Smooth muscle cell (in vitro differentiated cells): ENCODE results near the gene LRRC4. TPM values are rescaled to one million over a fixed set of nuclear protein-coding genes. Genes with fewer than 3 reads are reported as not detected.

Experiments used
- DNase-seq: peaks from one replicate; lab custom pipeline; 2025; ENCODE audit not compliant: unreplicated experiment; lab: John Stamatoyannopoulos, UW
- H2AFZ ChIP-seq: fragments of 200-600 bp; sonication (generic); 2 replicates; pipeline ENCODE4 v1.6.0; 2016; ENCODE audit warnings: antibody characterized with exemption, low read depth, mild to moderate bottlenecking
- H3F3A ChIP-seq: fragments of 200-600 bp; sonication (generic); 2 replicates; pipeline ENCODE4 v1.6.0; 2017; ENCODE audit warnings: antibody characterized with exemption, low read depth
- H3K27ac ChIP-seq: fragments of 200-600 bp; sonication (generic); 2 replicates; pipeline ENCODE4 v1.5.1; 2016; ENCODE audit warnings: low read depth, mild to moderate bottlenecking
- H3K27me3 ChIP-seq: fragments of 200-600 bp; sonication (generic); 2 replicates; pipeline ENCODE4 v1.6.1; 2016; ENCODE audit warnings: low read depth, mild to moderate bottlenecking
- H3K36me3 ChIP-seq: fragments of 200-600 bp; sonication (generic); 2 replicates; pipeline ENCODE4 v1.5.1; 2016; ENCODE audit warnings: low read depth
- H3K4me1 ChIP-seq: fragments of 200-600 bp; sonication (generic); 2 replicates; pipeline ENCODE4 v1.5.1; 2016; ENCODE audit warnings: low read depth
- H3K4me2 ChIP-seq: fragments of 200-600 bp; sonication (generic); 2 replicates; pipeline ENCODE4 v1.6.0; 2016; ENCODE audit warnings: mild to moderate bottlenecking
- H3K4me3 ChIP-seq: fragments of 200-600 bp; sonication (generic); 2 replicates; pipeline ENCODE4 v1.5.1; 2016; ENCODE audit warnings: mild to moderate bottlenecking
- H3K79me2 ChIP-seq: fragments of 200-600 bp; sonication (generic); 2 replicates; pipeline ENCODE4 v1.6.0; 2016; ENCODE audit warnings: low read depth, mild to moderate bottlenecking
- H3K9ac ChIP-seq: fragments of 200-600 bp; sonication (generic); 2 replicates; pipeline ENCODE4 v1.6.0; 2016; ENCODE audit warnings: low read depth
- H3K9me3 ChIP-seq: fragments of 200-600 bp; sonication (generic); replicated peaks from 2 replicates; pipeline ENCODE4 v1.5.1; 2016; ENCODE audit warnings: low read depth
- H4K20me1 ChIP-seq: fragments of 200-600 bp; sonication (generic); 2 replicates; pipeline ENCODE4 v1.6.0; 2016; ENCODE audit warnings: low read depth
- CTCF ChIP-seq: fragments of 200-600 bp; sonication (generic); IDR thresholded peaks from 2 replicates; pipeline ENCODE4 v1.5.1; 2017; ENCODE audit warnings: borderline replicate concordance, mild to moderate bottlenecking, antibody characterized with exemption; ENCODE audit not compliant: insufficient read depth, poor library complexity, severe bottlenecking
- WGBS: methylation state at CpG from one replicate; pipeline ENCODE4 v1.1.7; 2016; ENCODE audit warnings: low lambda C conversion rate; 5-methylcytosine and 5-hydroxymethylcytosine counted together
- polyA plus RNA-seq: library from polyadenylated mRNA; unstranded; fragments of >200 nt; fragmentation: Nextera tagmentation; extraction: Ambion mirVana; gene quantifications from 2 replicates; pipeline ENCODE4 v1.2.1, GENCODE V29; 2016
- total RNA-seq: library from RNA; depleted of rRNA; stranded (reverse); fragments of >200 nt; gene quantifications from 2 replicates; pipeline ENCODE4 v1.2.3, GENCODE V29; 2014

LRRC4 gene
- total and polyA plus RNA-seq, 2 experiments from 2014 or later, result not detected

DNA sequence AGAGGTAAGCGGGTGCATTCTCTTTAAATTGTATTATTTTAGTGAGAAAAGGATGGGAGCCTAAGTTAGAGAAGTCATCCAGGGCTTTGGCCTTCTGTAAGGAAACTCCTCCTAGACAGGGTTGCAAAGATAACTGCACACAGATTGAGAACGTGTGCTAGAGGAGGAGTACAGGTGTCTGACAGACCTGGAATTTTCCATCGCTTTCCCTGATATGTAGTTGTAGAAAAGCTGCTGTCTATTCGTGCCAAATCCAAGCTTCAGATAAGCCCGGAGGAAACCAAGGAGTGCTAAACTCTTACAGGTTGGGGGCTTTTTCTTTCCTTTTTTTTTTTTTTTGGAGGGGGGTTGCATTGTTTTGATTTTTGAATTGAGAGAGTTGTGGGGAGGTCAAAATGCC, 23.1 kb downstream of the LRRC4 start:
- Histone ChIP-seq H3K4me3 (no peak overlapping the region), H3K79me2 (no peaks in the 10 kb centered on the region), H3K9me3 (no peaks in the 10 kb centered on the region), H3K9ac (no peak overlapping the region), H2AFZ (no peak overlapping the region), H3K4me2 (no peak overlapping the region), H3K27me3 (no peaks in the 10 kb centered on the region), H3K27ac (no peak overlapping the region), H3F3A (no peaks in the 10 kb centered on the region), H3K4me1 (peaks cover 18% of the 10 kb centered on the region), H4K20me1 (peaks cover 100% of the 10 kb centered on the region), H3K36me3 (no peaks in the 10 kb centered on the region)
- no peak for TF ChIP-seq CTCF
- WGBS, result 96% methylated on average over 5 of the region's 5 CpGs
- DNase-seq, result no peak

DNA sequence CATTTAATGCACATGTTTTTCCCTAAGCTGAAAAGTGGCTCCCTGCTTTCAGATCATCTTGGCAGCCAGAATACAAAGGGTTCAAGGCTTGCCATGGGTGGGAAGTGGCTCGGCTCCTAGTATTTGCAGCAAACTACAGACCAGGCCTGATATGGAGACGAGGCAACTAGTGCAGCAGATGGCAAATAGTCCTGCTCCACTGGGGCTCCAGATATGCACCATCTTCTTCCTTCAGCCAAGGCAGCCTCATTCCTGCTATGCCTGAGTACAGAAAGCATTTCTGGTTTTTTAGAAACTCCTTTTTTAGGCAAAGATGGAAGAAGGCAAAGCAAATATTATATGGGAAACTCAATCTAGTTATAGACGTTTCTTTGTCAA, 23.9 kb downstream of the LRRC4 start:
- TF ChIP-seq CTCF, result no peak
- no peaks in the 10 kb centered on the region for H3K36me3 ChIP-seq
- DNase-seq, result no peak
- H3K27ac ChIP-seq, result no peak overlapping the region
- H3K4me2 ChIP-seq, result no peak overlapping the region
- H3F3A ChIP-seq, result no peaks in the 10 kb centered on the region
- H3K4me1 ChIP-seq, result peaks cover 18% of the 10 kb centered on the region
- no peak overlapping the region for H3K9ac ChIP-seq
- no peak overlapping the region for H3K4me3 ChIP-seq
- no peaks in the 10 kb centered on the region for H3K9me3 ChIP-seq
- H2AFZ ChIP-seq, result no peak overlapping the region
- no peaks in the 10 kb centered on the region for H3K27me3 ChIP-seq
- 92% methylated on average over 3 of the region's 3 CpGs for WGBS
- H4K20me1 ChIP-seq, result peaks cover 100% of the 10 kb centered on the region
- no peaks in the 10 kb centered on the region for H3K79me2 ChIP-seq

DNA sequence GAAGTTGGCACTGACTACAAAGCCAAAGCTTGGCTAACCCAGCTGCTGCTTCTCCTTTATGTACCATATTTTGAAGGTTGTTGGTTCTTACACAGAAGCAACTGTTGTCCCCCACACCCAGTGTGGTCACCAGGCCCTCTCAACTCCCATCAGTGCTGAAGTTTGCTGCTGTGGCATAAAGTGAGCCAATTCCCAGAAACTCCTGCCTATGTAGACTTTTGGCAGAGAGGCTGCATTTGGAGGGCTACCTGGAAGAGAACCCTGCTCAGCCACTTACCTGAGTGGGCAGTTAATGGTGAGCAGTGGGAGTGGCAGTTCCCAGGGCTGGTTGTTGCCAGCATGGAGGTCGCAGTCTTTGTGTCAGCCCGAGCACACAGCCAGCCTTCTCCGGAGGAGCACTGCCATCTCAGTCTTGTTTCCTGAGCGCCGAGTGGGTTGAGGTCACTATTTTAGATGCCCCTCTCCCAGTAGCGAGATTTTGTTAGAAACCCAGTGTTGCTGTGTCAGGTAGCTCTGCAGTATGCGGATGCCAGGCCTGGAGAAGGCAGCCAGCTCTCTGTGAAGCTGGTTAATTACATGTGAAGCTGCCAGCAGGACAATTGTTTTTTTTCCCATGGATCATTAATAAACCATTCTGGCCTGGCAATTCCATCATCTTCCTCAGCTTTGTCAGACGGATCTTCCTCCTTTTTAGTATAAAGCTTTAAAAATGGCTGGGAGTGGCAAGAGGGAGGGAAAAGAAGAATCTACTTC, 24.5 kb downstream of the LRRC4 start:
- no peaks in the 10 kb centered on the region for H3F3A ChIP-seq
- H3K9ac ChIP-seq, result no peak overlapping the region
- no peak overlapping the region for H3K4me3 ChIP-seq
- no peak overlapping the region for H2AFZ ChIP-seq
- H3K4me1 ChIP-seq, result peaks cover 14% of the 10 kb centered on the region
- WGBS, result 97% methylated on average over 8 of the region's 8 CpGs
- H4K20me1 ChIP-seq, result peaks cover 100% of the 10 kb centered on the region
- H3K27ac ChIP-seq, result no peak overlapping the region
- no peak overlapping the region for H3K4me2 ChIP-seq
- no peaks in the 10 kb centered on the region for H3K9me3 ChIP-seq
- H3K27me3 ChIP-seq, result no peaks in the 10 kb centered on the region
- no peak for DNase-seq
- no peak for TF ChIP-seq CTCF
- H3K79me2 ChIP-seq, result no peaks in the 10 kb centered on the region
- H3K36me3 ChIP-seq, result no peaks in the 10 kb centered on the region

DNA sequence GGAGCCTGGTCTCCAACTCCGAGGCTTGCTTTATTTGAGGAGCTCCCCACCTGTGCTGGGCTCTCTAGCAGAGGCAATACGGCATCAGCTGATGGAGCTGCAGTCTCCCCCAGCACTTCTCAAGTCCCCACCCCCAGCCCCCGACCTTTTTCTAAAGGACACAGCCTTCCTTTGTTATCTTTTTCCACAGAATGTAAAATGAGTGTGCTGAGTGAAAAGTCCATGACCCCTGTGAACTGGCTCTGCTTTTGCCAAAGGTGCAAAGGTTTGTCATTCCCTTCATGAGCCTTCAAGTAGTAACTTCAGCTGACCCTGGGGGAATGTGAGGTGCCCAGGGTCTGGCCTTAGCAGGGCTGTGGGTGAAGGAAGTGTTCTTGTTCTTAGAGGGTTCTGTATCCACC, 25.5 kb downstream of the LRRC4 start:
- no peaks in the 10 kb centered on the region for H3K36me3 ChIP-seq
- H3K79me2 ChIP-seq, result peaks cover 3% of the 10 kb centered on the region
- no peaks in the 10 kb centered on the region for H3K27me3 ChIP-seq
- H4K20me1 ChIP-seq, result peaks cover 100% of the 10 kb centered on the region
- H3K4me3 ChIP-seq, result no peak overlapping the region
- no peak for DNase-seq
- no peak overlapping the region for H2AFZ ChIP-seq
- H3K27ac ChIP-seq, result no peak overlapping the region
- H3K9ac ChIP-seq, result no peak overlapping the region
- H3K9me3 ChIP-seq, result no peaks in the 10 kb centered on the region
- H3K4me2 ChIP-seq, result no peak overlapping the region
- WGBS, result 97% methylated on average over 3 of the region's 3 CpGs
- H3F3A ChIP-seq, result no peaks in the 10 kb centered on the region
- peaks cover 4% of the 10 kb centered on the region for H3K4me1 ChIP-seq
- no peak for TF ChIP-seq CTCF
